Liver (tissue), 9 donors: Measurements from ENCODE around the gene FCER1A. TPM values are rescaled to one million over a fixed set of nuclear protein-coding genes. Genes with fewer than 3 reads are reported as not detected.

ENCODE experiments used
- DNase-seq: peaks from one replicate; pipeline ENCODE4 v3.0.0-alpha.2; 2017; ENCODE audit warnings: low spot score
- H3K27ac ChIP-seq, 2 donors: one replicate each; pipeline ENCODE4 v1.7.0; 2013; ENCODE audit warnings: inconsistent platforms in 2 of 2, low read length in 2 of 2, control low read depth in 1 of 2, low read depth in 1 of 2, mild to moderate bottlenecking in 1 of 2
- H3K27me3 ChIP-seq, 4 donors: one replicate each; pipeline versions ENCODE4 v1.6.1 to v1.7.0; 2013; ENCODE audit warnings: low read length in 3 of 4, inconsistent platforms in 1 of 4, mild to moderate bottlenecking in 1 of 4, moderate library complexity in 1 of 4; ENCODE audit not compliant: control insufficient read depth in 4 of 4, insufficient read depth in 4 of 4
- H3K36me3 ChIP-seq, 4 donors: one replicate each; pipeline versions ENCODE4 v1.6.1 to v1.7.0; 2013; ENCODE audit warnings: low read length in 3 of 4, mild to moderate bottlenecking in 3 of 4, low read depth in 1 of 4, moderate library complexity in 1 of 4; ENCODE audit not compliant: control insufficient read depth in 4 of 4, insufficient read depth in 3 of 4
- H3K4me1 ChIP-seq, 4 donors: one replicate each; pipeline versions ENCODE4 v1.6.1 to v1.7.0; 2013; ENCODE audit warnings: low read length in 3 of 4, mild to moderate bottlenecking in 3 of 4, moderate library complexity in 1 of 4; ENCODE audit not compliant: control insufficient read depth in 4 of 4, insufficient read depth in 4 of 4
- H3K4me3 ChIP-seq, 3 donors: one replicate each; pipeline versions ENCODE4 v1.6.1 to v1.7.0; 2013; ENCODE audit warnings: low read length in 3 of 3, control low read depth in 1 of 3, low read depth in 1 of 3, mild to moderate bottlenecking in 1 of 3
- H3K9ac ChIP-seq, 2 donors: one replicate each; pipeline ENCODE4 v1.7.0; 2013; ENCODE audit warnings: low read length in 2 of 2, mild to moderate bottlenecking in 2 of 2, moderate library complexity in 2 of 2, control low read depth in 1 of 2, low read depth in 1 of 2
- H3K9me3 ChIP-seq, 4 donors: one replicate each; pipeline versions ENCODE4 v1.6.1 to v1.7.0; 2013; ENCODE audit warnings: low read length in 3 of 4; ENCODE audit not compliant: control insufficient read depth in 4 of 4
- EGR1 ChIP-seq, 2 donors: IDR thresholded peaks; 2 replicates each; pipeline ENCODE4 v1.6.1; 2016 to 2018; ENCODE audit warnings: antibody characterized with exemption in 2 of 2, low read depth in 2 of 2
- FOXA1 ChIP-seq: IDR thresholded peaks from 2 replicates; pipeline ENCODE4 v1.6.1; 2016; ENCODE audit warnings: antibody characterized with exemption
- FOXA2 ChIP-seq: IDR thresholded peaks from 2 replicates; pipeline ENCODE4 v1.6.1; 2016; ENCODE audit warnings: antibody characterized with exemption
- GABPA ChIP-seq, 2 donors: IDR thresholded peaks in 1 of 2; conservative IDR thresholded peaks in 1 of 2; 2 replicates each; pipeline ENCODE4 v1.6.1; 2016; ENCODE audit warnings: antibody characterized with exemption in 2 of 2, mild to moderate bottlenecking in 1 of 2, moderate library complexity in 1 of 2
- HNF4A ChIP-seq, 2 donors: conservative IDR thresholded peaks; 2 replicates each; pipeline ENCODE4 v1.6.1; 2016; ENCODE audit warnings: antibody characterized with exemption in 2 of 2, mild to moderate bottlenecking in 2 of 2
- HNF4G ChIP-seq: IDR thresholded peaks from 2 replicates; pipeline ENCODE4 v1.6.1; 2016; ENCODE audit warnings: antibody characterized with exemption
- JUND ChIP-seq, 2 donors: IDR thresholded peaks; 2 replicates each; pipeline ENCODE4 v1.6.1; 2016; ENCODE audit warnings: antibody characterized with exemption in 2 of 2
- NR2F2 ChIP-seq: IDR thresholded peaks from 2 replicates; pipeline ENCODE4 v1.6.1; 2016; ENCODE audit warnings: antibody characterized with exemption
- RAD21 ChIP-seq, 2 donors: IDR thresholded peaks; 2 replicates each; pipeline ENCODE4 v1.6.1; 2016; ENCODE audit warnings: antibody characterized with exemption in 2 of 2, mild to moderate bottlenecking in 2 of 2
- RXRA ChIP-seq, 2 donors: IDR thresholded peaks; 2 replicates each; pipeline ENCODE4 v1.6.1; 2017 to 2018; ENCODE audit warnings: antibody characterized with exemption in 2 of 2, mild to moderate bottlenecking in 1 of 2
- SP1 ChIP-seq: IDR thresholded peaks from 2 replicates; pipeline ENCODE4 v1.6.1; 2018; ENCODE audit warnings: antibody characterized with exemption, mild to moderate bottlenecking
- YY1 ChIP-seq: IDR thresholded peaks from 2 replicates; pipeline ENCODE4 v1.6.1; 2016; ENCODE audit warnings: antibody characterized with exemption, mild to moderate bottlenecking
- WGBS: extraction: QIAGEN DNeasy Blood & Tissue Kit; methylation state at CpG from one replicate; pipeline ENCODE4 v1.1.7; 2013; 5-methylcytosine and 5-hydroxymethylcytosine counted together
- polyA plus RNA-seq, 2 donors: library from polyadenylated mRNA; stranded (reverse) in 1 of 2; unstranded in 1 of 2; fragments of 200-250 nt in 1 of 2; fragments of >200 nt in 1 of 2; fragmentation: Nextera tagmentation in 1 of 2; extraction: Ambion mirVana in 1 of 2; gene quantifications; one replicate each; pipeline versions ENCODE4 v1.2.1 to v1.2.3, GENCODE V29; 2013 to 2015
- total RNA-seq, 2 donors: library from RNA; depleted of rRNA; stranded (reverse); fragments of >200 nt; gene quantifications; one replicate each; pipeline ENCODE4 v1.2.3, GENCODE V29; 2014
- TF ChIP-seq, protein P1 (sequence below): fragments of 150-350 bp; IDR thresholded peaks from 2 replicates; pipeline ENCODE4 v1.5.1; 2017; ENCODE audit warnings: improper control_type of control experiment, low read depth, low read length; ENCODE audit not compliant: missing input control
- TF ChIP-seq, protein P2 (sequence below): IDR thresholded peaks from 2 replicates; pipeline ENCODE4 v1.6.1; 2016; ENCODE audit warnings: antibody characterized with exemption
- TF ChIP-seq, protein P3 (sequence below): IDR thresholded peaks from 2 replicates; pipeline ENCODE4 v1.6.1; 2016; ENCODE audit warnings: antibody characterized with exemption
- TF ChIP-seq, protein P4 (sequence below): IDR thresholded peaks from 2 replicates; pipeline ENCODE4 v1.6.1; 2016; ENCODE audit warnings: antibody characterized with exemption, mild to moderate bottlenecking
- TF ChIP-seq, protein P5 (sequence below): IDR thresholded peaks from 2 replicates; pipeline ENCODE4 v1.6.1; 2016; ENCODE audit warnings: antibody characterized with exemption
- donor health status: healthy.
- donor health status: healthy.
- donor health status: healthy.
- donor health status: healthy.
- donor health status: healthy.

FCER1A gene
- total and polyA plus RNA-seq, 4 donors: 0.08 to 3.5 (median 0.48) TPM; not detected in 1

DNA sequence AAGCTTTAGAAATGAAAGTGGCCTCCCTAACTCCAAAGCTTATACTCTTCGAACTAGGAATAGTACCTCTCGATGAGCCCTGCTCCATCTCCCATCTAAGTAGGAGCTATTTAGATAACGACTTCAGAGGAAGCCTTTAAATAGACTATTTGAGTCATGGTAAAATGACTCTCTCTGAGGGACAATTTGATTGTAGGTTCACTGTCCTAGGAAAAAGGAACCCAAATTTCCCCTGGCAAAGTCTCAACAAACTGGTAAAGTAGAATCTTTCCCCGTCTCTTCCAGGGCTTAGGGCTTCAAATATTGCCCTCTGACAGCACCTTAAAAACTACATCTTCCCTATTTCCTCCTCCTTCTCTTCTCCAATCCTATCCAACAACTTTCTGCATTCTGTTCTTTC is 2.0 kb upstream of the FCER1A start:
- Histone ChIP-seq H3K4me1 (no peaks in the 10 kb centered on the region), H3K27me3 (no peaks in the 10 kb centered on the region), H3K9me3 (no peaks in the 10 kb centered on the region), H3K36me3 (no peaks in the 10 kb centered on the region), H3K4me3 (no peak overlapping the region), H3K27ac (no peak overlapping the region), H3K9ac (no peak overlapping the region)
- TF ChIP-seq, protein P1, sequence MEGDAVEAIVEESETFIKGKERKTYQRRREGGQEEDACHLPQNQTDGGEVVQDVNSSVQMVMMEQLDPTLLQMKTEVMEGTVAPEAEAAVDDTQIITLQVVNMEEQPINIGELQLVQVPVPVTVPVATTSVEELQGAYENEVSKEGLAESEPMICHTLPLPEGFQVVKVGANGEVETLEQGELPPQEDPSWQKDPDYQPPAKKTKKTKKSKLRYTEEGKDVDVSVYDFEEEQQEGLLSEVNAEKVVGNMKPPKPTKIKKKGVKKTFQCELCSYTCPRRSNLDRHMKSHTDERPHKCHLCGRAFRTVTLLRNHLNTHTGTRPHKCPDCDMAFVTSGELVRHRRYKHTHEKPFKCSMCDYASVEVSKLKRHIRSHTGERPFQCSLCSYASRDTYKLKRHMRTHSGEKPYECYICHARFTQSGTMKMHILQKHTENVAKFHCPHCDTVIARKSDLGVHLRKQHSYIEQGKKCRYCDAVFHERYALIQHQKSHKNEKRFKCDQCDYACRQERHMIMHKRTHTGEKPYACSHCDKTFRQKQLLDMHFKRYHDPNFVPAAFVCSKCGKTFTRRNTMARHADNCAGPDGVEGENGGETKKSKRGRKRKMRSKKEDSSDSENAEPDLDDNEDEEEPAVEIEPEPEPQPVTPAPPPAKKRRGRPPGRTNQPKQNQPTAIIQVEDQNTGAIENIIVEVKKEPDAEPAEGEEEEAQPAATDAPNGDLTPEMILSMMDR: no peak
- TF ChIP-seq JUND (IDR thresholded peaks at IDR 0.05): no peak
- no peak for TF ChIP-seq EGR1 (IDR thresholded peaks at IDR 0.05; ENCODE audit: low read depth in 2 of 2)
- no peak for TF ChIP-seq YY1
- TF ChIP-seq HNF4A (conservative IDR thresholded peaks at IDR 0.05): no peak
- TF ChIP-seq, protein P2, sequence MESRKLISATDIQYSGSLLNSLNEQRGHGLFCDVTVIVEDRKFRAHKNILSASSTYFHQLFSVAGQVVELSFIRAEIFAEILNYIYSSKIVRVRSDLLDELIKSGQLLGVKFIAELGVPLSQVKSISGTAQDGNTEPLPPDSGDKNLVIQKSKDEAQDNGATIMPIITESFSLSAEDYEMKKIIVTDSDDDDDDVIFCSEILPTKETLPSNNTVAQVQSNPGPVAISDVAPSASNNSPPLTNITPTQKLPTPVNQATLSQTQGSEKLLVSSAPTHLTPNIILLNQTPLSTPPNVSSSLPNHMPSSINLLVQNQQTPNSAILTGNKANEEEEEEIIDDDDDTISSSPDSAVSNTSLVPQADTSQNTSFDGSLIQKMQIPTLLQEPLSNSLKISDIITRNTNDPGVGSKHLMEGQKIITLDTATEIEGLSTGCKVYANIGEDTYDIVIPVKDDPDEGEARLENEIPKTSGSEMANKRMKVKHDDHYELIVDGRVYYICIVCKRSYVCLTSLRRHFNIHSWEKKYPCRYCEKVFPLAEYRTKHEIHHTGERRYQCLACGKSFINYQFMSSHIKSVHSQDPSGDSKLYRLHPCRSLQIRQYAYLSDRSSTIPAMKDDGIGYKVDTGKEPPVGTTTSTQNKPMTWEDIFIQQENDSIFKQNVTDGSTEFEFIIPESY: no peak
- TF ChIP-seq FOXA2: no peak
- TF ChIP-seq, protein P3, sequence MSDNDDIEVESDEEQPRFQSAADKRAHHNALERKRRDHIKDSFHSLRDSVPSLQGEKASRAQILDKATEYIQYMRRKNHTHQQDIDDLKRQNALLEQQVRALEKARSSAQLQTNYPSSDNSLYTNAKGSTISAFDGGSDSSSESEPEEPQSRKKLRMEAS: no peak
- no peak for TF ChIP-seq RAD21 (IDR thresholded peaks at IDR 0.05)
- TF ChIP-seq, protein P4, sequence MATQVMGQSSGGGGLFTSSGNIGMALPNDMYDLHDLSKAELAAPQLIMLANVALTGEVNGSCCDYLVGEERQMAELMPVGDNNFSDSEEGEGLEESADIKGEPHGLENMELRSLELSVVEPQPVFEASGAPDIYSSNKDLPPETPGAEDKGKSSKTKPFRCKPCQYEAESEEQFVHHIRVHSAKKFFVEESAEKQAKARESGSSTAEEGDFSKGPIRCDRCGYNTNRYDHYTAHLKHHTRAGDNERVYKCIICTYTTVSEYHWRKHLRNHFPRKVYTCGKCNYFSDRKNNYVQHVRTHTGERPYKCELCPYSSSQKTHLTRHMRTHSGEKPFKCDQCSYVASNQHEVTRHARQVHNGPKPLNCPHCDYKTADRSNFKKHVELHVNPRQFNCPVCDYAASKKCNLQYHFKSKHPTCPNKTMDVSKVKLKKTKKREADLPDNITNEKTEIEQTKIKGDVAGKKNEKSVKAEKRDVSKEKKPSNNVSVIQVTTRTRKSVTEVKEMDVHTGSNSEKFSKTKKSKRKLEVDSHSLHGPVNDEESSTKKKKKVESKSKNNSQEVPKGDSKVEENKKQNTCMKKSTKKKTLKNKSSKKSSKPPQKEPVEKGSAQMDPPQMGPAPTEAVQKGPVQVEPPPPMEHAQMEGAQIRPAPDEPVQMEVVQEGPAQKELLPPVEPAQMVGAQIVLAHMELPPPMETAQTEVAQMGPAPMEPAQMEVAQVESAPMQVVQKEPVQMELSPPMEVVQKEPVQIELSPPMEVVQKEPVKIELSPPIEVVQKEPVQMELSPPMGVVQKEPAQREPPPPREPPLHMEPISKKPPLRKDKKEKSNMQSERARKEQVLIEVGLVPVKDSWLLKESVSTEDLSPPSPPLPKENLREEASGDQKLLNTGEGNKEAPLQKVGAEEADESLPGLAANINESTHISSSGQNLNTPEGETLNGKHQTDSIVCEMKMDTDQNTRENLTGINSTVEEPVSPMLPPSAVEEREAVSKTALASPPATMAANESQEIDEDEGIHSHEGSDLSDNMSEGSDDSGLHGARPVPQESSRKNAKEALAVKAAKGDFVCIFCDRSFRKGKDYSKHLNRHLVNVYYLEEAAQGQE: no peak
- no peak for TF ChIP-seq GABPA (IDR thresholded peaks at IDR 0.05 in 1 of 2, conservative IDR thresholded peaks at IDR 0.05 in 1 of 2)
- no peak for TF ChIP-seq FOXA1
- TF ChIP-seq RXRA (IDR thresholded peaks at IDR 0.05): no peak
- WGBS: 79% methylated on average over 4 of the region's 4 CpGs
- DNase-seq: no peak

DNA sequence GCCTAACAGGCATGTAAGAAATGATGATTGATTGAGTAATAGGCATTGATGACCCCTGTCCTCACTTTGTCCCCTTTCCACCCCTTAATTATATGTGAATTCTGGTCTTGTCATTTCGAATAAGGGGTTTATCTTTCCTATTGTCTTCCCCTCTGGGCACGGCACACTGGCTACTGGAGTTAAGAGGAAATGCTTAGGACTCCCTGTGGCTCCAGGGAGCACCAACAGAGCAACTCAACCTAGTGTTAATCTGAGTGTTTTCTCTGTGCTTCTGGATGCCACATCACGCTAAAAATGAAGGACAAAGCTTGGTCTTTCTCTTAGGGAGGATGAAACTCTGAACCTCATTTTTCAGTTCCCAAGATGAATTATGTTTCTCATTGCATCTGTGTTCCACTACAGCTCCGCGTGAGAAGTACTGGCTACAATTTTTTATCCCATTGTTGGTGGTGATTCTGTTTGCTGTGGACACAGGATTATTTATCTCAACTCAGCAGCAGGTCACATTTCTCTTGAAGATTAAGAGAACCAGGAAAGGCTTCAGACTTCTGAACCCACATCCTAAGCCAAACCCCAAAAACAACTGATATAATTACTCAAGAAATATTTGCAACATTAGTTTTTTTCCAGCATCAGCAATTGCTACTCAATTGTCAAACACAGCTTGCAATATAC is 5.3 kb downstream of the FCER1A start:
- no peaks in the 10 kb centered on the region for H3K4me1 ChIP-seq
- H3K4me3 ChIP-seq: no peak overlapping the region
- H3K27me3 ChIP-seq: no peaks in the 10 kb centered on the region
- no peaks in the 10 kb centered on the region for H3K36me3 ChIP-seq
- DNase-seq: no peak
- no peak overlapping the region for H3K9ac ChIP-seq
- no peaks in the 10 kb centered on the region for H3K9me3 ChIP-seq
- 54% methylated on average over 5 of the region's 5 CpGs for WGBS
- H3K27ac ChIP-seq: no peak overlapping the region
- TF ChIP-seq FOXA1 (no peak), RXRA (IDR thresholded peaks at IDR 0.05) (no peak), NR2F2 (no peak), JUND (IDR thresholded peaks at IDR 0.05) (no peak), SP1 (no peak), YY1 (no peak), HNF4A (conservative IDR thresholded peaks at IDR 0.05) (no peak), FOXA2 (no peak), HNF4G (no peak), RAD21 (IDR thresholded peaks at IDR 0.05) (no peak), GABPA (IDR thresholded peaks at IDR 0.05 in 1 of 2, conservative IDR thresholded peaks at IDR 0.05 in 1 of 2) (no peak)
- TF ChIP-seq, protein P1: no peak
- TF ChIP-seq, protein P5, sequence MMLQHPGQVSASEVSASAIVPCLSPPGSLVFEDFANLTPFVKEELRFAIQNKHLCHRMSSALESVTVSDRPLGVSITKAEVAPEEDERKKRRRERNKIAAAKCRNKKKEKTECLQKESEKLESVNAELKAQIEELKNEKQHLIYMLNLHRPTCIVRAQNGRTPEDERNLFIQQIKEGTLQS: no peak
- TF ChIP-seq, protein P3: no peak
